Gastroesophageal sphincter (tissue), 3 donors: ENCODE results near the gene MYL3.

Experiments used
- CTCF ChIP-seq, 4 experiments: fragments of 200-600 bp in 2 of 4; fragments of 450-650 bp in 2 of 4; sonication (generic) in 1 of 4; IDR thresholded peaks; one replicate each; pipeline ENCODE4 v1.5.1; 2017 to 2019; ENCODE audit warnings: antibody characterized with exemption in 4 of 4, mild to moderate bottlenecking in 2 of 4, moderate library complexity in 2 of 4
- EP300 ChIP-seq: sonication (generic); formaldehyde crosslinking; IDR thresholded peaks from one replicate; pipeline ENCODE4 v1.6.1; 2017; ENCODE audit warnings: antibody characterized with exemption, mild to moderate bottlenecking
- POLR2A ChIP-seq, 2 donors: fragments of 450-650 bp; IDR thresholded peaks; one replicate each; pipeline ENCODE4 v1.6.1; 2017; ENCODE audit warnings: antibody characterized with exemption in 2 of 2, mild to moderate bottlenecking in 2 of 2, moderate library complexity in 1 of 2
- POLR2AphosphoS5 ChIP-seq: sonication (generic); formaldehyde crosslinking; IDR thresholded peaks from one replicate; pipeline ENCODE4 v1.6.1; 2017; ENCODE audit warnings: antibody characterized with exemption

- TF ChIP-seq EP300 (no peak), CTCF (IDR thresholded peaks at IDR 0.05) (no peak), POLR2A (IDR thresholded peaks at IDR 0.05) (no peak), POLR2AphosphoS5 (no peak)
These were observed 9.5 kb downstream of the MYL3 start for GRCh38 chr3:46853441-46854415.
